Ovary (tissue), 9 donors: ENCODE data around the gene NUDCD2. TPM values are rescaled to one million over a fixed set of nuclear protein-coding genes. Genes with fewer than 3 reads are reported as not detected.

ENCODE experiments used
- DNase-seq, 5 donors: peaks; one replicate each; pipeline ENCODE4 v3.0.0-alpha.2; 2019 to 2020
- H3K27ac ChIP-seq, 2 donors: fragments of 200-600 bp; one replicate each; pipeline versions ENCODE4 v1.5.1 to v1.8.0; 2019 to 2022
- H3K27me3 ChIP-seq: fragments of 200-600 bp; one replicate; pipeline ENCODE4 v1.8.0; 2022
- H3K36me3 ChIP-seq: fragments of 200-600 bp; sonication (generic); one replicate; pipeline ENCODE4 v1.5.1; 2019
- H3K4me1 ChIP-seq: one replicate; pipeline ENCODE4 v1.8.1; 2013; ENCODE audit warnings: mild to moderate bottlenecking, moderate library complexity; ENCODE audit not compliant: insufficient read depth
- H3K4me3 ChIP-seq: fragments of 200-600 bp; sonication (generic); one replicate; pipeline ENCODE4 v1.5.1; 2017
- H3K9me3 ChIP-seq, 2 donors: fragments of 200-600 bp in 1 of 2; sonication (generic) in 1 of 2; one replicate each; pipeline versions ENCODE4 v1.5.1 to v1.8.1; 2013 to 2019; ENCODE audit warnings: mild to moderate bottlenecking in 1 of 2, moderate library complexity in 1 of 2
- CTCF ChIP-seq, 3 donors: fragments of 450-650 bp in 2 of 3; fragments of 200-600 bp in 1 of 3; IDR thresholded peaks; one replicate each; pipeline versions ENCODE4 v1.5.1 to v1.8.0; 2016 to 2022; ENCODE audit warnings: antibody characterized with exemption in 3 of 3, mild to moderate bottlenecking in 1 of 3
- EP300 ChIP-seq: sonication (generic); formaldehyde crosslinking; IDR thresholded peaks from one replicate; pipeline ENCODE4 v1.6.1; 2017; ENCODE audit warnings: antibody characterized with exemption
- POLR2A ChIP-seq: fragments of 450-650 bp; IDR thresholded peaks from one replicate; pipeline ENCODE4 v1.6.1; 2017; ENCODE audit warnings: antibody characterized with exemption, mild to moderate bottlenecking, moderate library complexity
- WGBS, 3 donors: extraction: QIAGEN DNeasy Blood & Tissue Kit in 1 of 3; methylation state at CpG; one replicate each; pipeline versions ENCODE4 v1.1.5 to v1.1.7; 2013 to 2017; 5-methylcytosine and 5-hydroxymethylcytosine counted together
- intact Hi-C, 4 donors: fragments of 100-400 bp; cut with DNase I; formaldehyde crosslinking; loops; one replicate each; pipeline versions ENCODE4 v1.11.0 to v1.15.1; 2022 to 2023
- polyA plus RNA-seq, 2 donors: library from polyadenylated mRNA; stranded (reverse); fragments of 200-250 nt in 1 of 2; fragments of 350-450 nt in 1 of 2; fragmentation: Illumina TruSeq in 1 of 2; extraction: RNeasy Lipid Tissue Mini Kit (QIAGEN cat#74804) in 1 of 2; gene quantifications; one replicate each; pipeline ENCODE4 v1.2.3, GENCODE V29; 2013 to 2014
- total RNA-seq, 7 donors: library from RNA; depleted of rRNA in 2 of 7; stranded (reverse); fragments of >200 nt in 2 of 7; fragmentation: NEBNext Ultra II Directional in 3 of 7; extraction: Animal tissue kit (Norgen Biotek cat#: 25700) in 3 of 7; gene quantifications; one replicate each; pipeline versions ENCODE4 v1.1.0 to v1.2.4, GENCODE V29; 2016 to 2023
- donor health status: DM: no; HTN: no; CAD: no; lungs with moderate emphysema.
- donor health status: DM: no; HTN: no; CAD: no.
- donor health status: Bipolar disorder and iron deficiency.
- donor health status: DM: yes; HTN: yes; CAD: no.
- donor health status: DM: no; HTN: no; CAD: no.
- donor health status: DM: yes; HTN: yes; CAD: no.

The NUDCD2 gene
- total and polyA plus RNA-seq, 9 donors: 6.8 to 26.0 (median 16.3) TPM

DNA sequence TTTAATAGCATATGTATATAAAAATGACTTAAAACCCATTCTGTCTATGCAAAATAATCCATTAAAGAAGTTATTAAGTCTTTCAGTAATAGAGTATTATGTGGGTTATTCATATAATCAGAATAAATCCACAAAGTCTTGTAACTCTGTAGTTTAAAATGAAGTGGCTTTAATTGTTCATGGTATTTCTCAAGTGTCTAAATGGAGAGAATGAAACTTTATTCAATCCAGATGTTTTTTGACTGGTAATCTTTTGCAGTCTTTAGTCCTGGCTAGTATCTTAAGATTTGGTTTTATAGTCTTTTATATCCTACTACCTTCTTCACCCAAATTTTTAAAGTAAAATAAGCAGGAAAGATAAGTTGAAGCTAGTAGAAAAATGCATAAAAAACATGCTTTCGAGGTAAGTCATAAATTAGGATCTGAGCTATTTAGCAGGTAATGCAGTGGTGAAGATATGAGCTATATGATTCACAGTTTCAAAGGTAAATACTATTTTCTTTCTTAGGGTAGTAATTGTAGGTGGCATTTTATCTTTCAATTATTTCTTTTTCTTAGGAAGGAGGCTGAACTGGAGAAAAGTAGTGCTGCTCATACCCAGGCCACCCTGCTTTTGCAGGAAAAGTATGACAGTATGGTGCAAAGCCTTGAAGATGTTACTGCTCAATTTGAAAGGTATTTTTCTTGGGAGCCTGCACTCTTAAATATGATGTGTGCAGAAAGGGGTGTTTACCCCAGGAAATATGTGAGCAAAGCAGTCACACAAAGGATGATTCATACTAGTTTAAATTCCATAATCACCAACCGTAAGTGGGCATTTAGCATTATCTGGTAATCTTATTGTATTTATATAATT is 18.5 kb upstream of the NUDCD2 start:
- no peaks in the 10 kb centered on the region for H3K9me3 ChIP-seq
- 83 to 87% (median 86%) methylated on average over 2 of the region's 2 CpGs for WGBS, 3 donors
- H3K27ac ChIP-seq: no peak overlapping the region
- DNase-seq: no peak
- no peak for TF ChIP-seq CTCF (IDR thresholded peaks at IDR 0.05)
- no peak for TF ChIP-seq EP300
- no peak for TF ChIP-seq POLR2A
- intact Hi-C loops: no loop called here
- H3K27me3 ChIP-seq: no peaks in the 10 kb centered on the region
- H3K36me3 ChIP-seq: no peaks in the 10 kb centered on the region
- no peaks in the 10 kb centered on the region for H3K4me1 ChIP-seq
- H3K4me3 ChIP-seq: no peak overlapping the region

GRCh38 chr5:163475411-163475810 is 15.5 kb upstream of the NUDCD2 start:
- Histone ChIP-seq H3K27ac (no peak overlapping the region), H3K9me3 (no peaks in the 10 kb centered on the region), H3K27me3 (no peaks in the 10 kb centered on the region), H3K36me3 (no peaks in the 10 kb centered on the region), H3K4me1 (no peaks in the 10 kb centered on the region), H3K4me3 (no peak overlapping the region)
- no peak for TF ChIP-seq EP300
- no peak for TF ChIP-seq POLR2A
- no peak for TF ChIP-seq CTCF (IDR thresholded peaks at IDR 0.05)
- WGBS, 3 donors: 91 to 92% (median 92%) methylated on average over 2 of the region's 2 CpGs
- intact Hi-C loops: no loop called here
- DNase-seq: no peak

GRCh38 chr5:163473635-163474243 is 13.8 kb upstream of the NUDCD2 start:
- Histone ChIP-seq H3K4me3 (no peak overlapping the region), H3K4me1 (no peaks in the 10 kb centered on the region), H3K27ac (no peak overlapping the region), H3K9me3 (no peaks in the 10 kb centered on the region), H3K27me3 (no peaks in the 10 kb centered on the region), H3K36me3 (no peaks in the 10 kb centered on the region)
- no peak for DNase-seq
- WGBS, 3 donors: 92 to 95% (median 93%) methylated on average over 3 of the region's 3 CpGs
- intact Hi-C loops: no loop called here
- TF ChIP-seq EP300: no peak

DNA sequence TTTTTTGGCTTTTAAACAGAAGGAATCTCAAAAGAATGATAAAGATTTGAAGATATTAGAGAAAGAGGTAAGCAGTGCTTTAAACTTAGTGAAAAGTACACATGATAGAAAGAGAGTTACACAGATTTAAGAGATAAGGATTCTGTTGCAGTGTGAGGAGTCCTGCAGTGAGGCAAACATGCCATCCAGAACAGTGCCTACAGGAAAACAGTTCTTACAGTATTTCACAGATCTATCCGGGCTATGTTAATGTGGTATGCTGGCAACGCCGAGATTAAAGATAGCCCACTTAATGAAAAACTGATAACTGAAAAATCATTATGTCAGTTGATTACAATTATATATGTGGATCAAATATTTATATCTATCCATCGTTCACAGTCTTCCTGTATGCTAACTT is 7.8 kb upstream of the NUDCD2 start:
- DNase-seq: no peak
- intact Hi-C loops: no loop called here
- Histone ChIP-seq H3K36me3 (no peaks in the 10 kb centered on the region), H3K9me3 (no peaks in the 10 kb centered on the region), H3K4me3 (no peak overlapping the region), H3K27me3 (no peaks in the 10 kb centered on the region), H3K27ac (no peak overlapping the region), H3K4me1 (no peaks in the 10 kb centered on the region)
- TF ChIP-seq POLR2A (no peak), CTCF (IDR thresholded peaks at IDR 0.05) (no peak), EP300 (no peak)
- WGBS, 3 donors: 95 to 97% (median 95%) methylated on average over 4 of the region's 4 CpGs

DNA sequence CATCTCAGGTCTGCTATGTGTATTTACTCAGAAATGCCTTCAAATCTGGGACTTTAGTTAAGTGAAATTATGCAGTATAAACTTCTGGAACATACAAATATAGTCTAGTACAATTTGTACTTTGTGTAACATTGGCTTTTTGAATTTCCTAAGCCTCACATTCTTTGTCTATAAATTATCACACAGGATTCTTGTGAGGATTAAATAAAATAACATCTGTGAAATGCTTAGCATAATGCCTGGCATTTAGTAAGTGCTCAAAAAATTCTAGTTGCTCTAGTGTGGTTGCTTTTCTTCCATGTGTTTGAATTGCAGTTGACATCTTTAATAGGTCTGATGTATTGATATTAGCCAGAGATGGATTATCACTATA is 3.1 kb upstream of the NUDCD2 start:
- TF ChIP-seq EP300 (no peak), POLR2A (no peak), CTCF (IDR thresholded peaks at IDR 0.05) (no peak)
- Histone ChIP-seq H3K4me1 (peaks cover under 1% of the 10 kb centered on the region), H3K27me3 (no peaks in the 10 kb centered on the region), H3K27ac (no peak overlapping the region), H3K4me3 (no peak overlapping the region), H3K36me3 (no peaks in the 10 kb centered on the region), H3K9me3 (no peaks in the 10 kb centered on the region)
- DNase-seq: no peak
- intact Hi-C loops: loop anchor here in 2 of 4 donors (5.0 kb wide), 2 partner anchors 39 to 44 kb away; partner anchors contain the start of gene MAT2B (in 1 of the 2)
